SU-DHL-6 (cell line): Measurements from ENCODE around the gene FIBP.

Experiments used
- H2AFZ ChIP-seq: fragments of 200-600 bp; sonication (generic); 2 replicates; pipeline ENCODE4 v1.6.1; 2014; ENCODE audit warnings: low read depth, mild to moderate bottlenecking, moderate library complexity, mixed read lengths, antibody characterized with exemption, low read length; ENCODE audit not compliant: severe bottlenecking
- H3F3A ChIP-seq: fragments of 200-600 bp; shearing (Covaris generic); 2 replicates; pipeline ENCODE4 v1.6.0; 2016; ENCODE audit warnings: antibody characterized with exemption, mild to moderate bottlenecking; ENCODE audit not compliant: insufficient read depth
- H3K27ac ChIP-seq: fragments of 200-600 bp; sonication (generic); 2 replicates; pipeline ENCODE4 v1.5.1; 2016; ENCODE audit warnings: low read depth, mild to moderate bottlenecking, low read length, moderate library complexity, mixed read lengths
- H3K27me3 ChIP-seq: fragments of 200-600 bp; sonication (generic), shearing (Covaris generic); 2 replicates; pipeline ENCODE4 v1.6.0; 2014; ENCODE audit warnings: mild to moderate bottlenecking, low read length
- H3K36me3 ChIP-seq: fragments of 200-600 bp; sonication (generic); 2 replicates; pipeline ENCODE4 v1.6.1; 2014; ENCODE audit warnings: mild to moderate bottlenecking, low read length, mixed read lengths
- H3K4me2 ChIP-seq: fragments of 300-600, 200-600 bp; shearing (Covaris generic), sonication (generic); 2 replicates; pipeline ENCODE4 v1.6.0; 2014; ENCODE audit warnings: low read length, low read depth, mild to moderate bottlenecking; ENCODE audit not compliant: poor library complexity, severe bottlenecking
- H3K4me3 ChIP-seq: fragments of 200-600 bp; sonication (generic); 2 replicates; pipeline ENCODE4 v1.5.1; 2014; ENCODE audit warnings: antibody characterized with exemption, low read length, mild to moderate bottlenecking, mixed read lengths; ENCODE audit not compliant: insufficient read depth, poor library complexity, severe bottlenecking
- H3K79me2 ChIP-seq: fragments of 200-600 bp; sonication (generic); 2 replicates; pipeline ENCODE4 v1.6.1; 2014; ENCODE audit warnings: mild to moderate bottlenecking, low read length, moderate library complexity; ENCODE audit not compliant: insufficient read depth
- H3K9ac ChIP-seq: fragments of 200-600 bp; sonication (generic); 2 replicates; pipeline ENCODE4 v1.7.0; 2014; ENCODE audit warnings: mild to moderate bottlenecking, low read length
- H3K9me2 ChIP-seq: fragments of 200-600 bp; sonication (generic); replicated peaks from 2 replicates; pipeline ENCODE4 v1.6.1; 2014; ENCODE audit warnings: low read length; ENCODE audit not compliant: insufficient read depth
- H3K9me3 ChIP-seq: fragments of 200-600 bp; sonication (generic); 2 replicates; pipeline ENCODE4 v1.6.1; 2014; ENCODE audit warnings: low read length, mixed read lengths; ENCODE audit not compliant: insufficient read depth
- H4K20me1 ChIP-seq: fragments of 200-600 bp; sonication (generic); 2 replicates; pipeline ENCODE4 v1.6.1; 2014; ENCODE audit warnings: low read depth, mild to moderate bottlenecking, antibody characterized with exemption, low read length, moderate library complexity, mixed read lengths
- EZH2phosphoT487 ChIP-seq: fragments of 200-600 bp; sonication (generic), shearing (Covaris generic); conservative IDR thresholded peaks from 2 replicates; pipeline ENCODE4 v1.6.1; 2018; ENCODE audit warnings: mild to moderate bottlenecking, antibody characterized with exemption, low read length, moderate library complexity, mixed read lengths
- TF ChIP-seq, protein P1 (sequence below): fragments of 200-600 bp; sonication (generic); IDR thresholded peaks from one replicate; pipeline ENCODE4 v1.5.1; 2017; ENCODE audit warnings: antibody characterized with exemption, mild to moderate bottlenecking, low read length, moderate library complexity; ENCODE audit not compliant: insufficient read depth, poor library complexity, severe bottlenecking

Gene FIBP

DNA sequence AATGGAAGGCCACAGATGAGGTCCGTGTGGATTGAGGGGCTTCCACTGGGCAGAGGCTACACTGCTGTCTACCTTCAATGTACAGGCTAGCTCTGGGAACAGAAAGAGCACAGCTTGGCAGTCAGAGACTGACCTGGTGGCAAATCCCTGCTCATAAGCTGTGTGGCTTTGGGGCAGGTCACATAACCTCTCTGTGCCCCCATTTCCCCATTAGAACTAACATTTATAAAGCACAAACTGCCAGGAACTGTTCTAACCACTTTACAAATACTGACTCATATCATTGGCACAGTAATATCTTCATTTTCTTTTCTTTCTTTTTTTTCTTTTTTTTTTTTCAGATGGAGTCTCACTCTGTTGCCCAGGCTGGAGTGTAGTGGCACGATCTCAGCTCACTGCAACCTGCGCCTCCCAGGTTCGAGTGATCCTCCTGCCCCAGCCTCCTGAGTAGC lies 8.8 kb upstream of the FIBP start:
- Histone ChIP-seq H3K79me2 (0 out of 2 replicates have a peak, but pooled peaks cover 1% of the 10 kb centered on the region), H3K27me3 (no peaks in the 10 kb centered on the region), H3K36me3 (no peaks in the 10 kb centered on the region), H3K4me3 (no peak overlapping the region), H3K9ac (no peak overlapping the region), H4K20me1 (no peaks in the 10 kb centered on the region), H3K9me2 (no peaks in the 10 kb centered on the region), H3K27ac (no peak overlapping the region), H3K4me2 (no peak overlapping the region), H3K9me3 (no peaks in the 10 kb centered on the region), H3F3A (peaks cover 10% of the 10 kb centered on the region), H2AFZ (no peak overlapping the region)
- no peak for TF ChIP-seq EZH2phosphoT487
- TF ChIP-seq, protein P1, sequence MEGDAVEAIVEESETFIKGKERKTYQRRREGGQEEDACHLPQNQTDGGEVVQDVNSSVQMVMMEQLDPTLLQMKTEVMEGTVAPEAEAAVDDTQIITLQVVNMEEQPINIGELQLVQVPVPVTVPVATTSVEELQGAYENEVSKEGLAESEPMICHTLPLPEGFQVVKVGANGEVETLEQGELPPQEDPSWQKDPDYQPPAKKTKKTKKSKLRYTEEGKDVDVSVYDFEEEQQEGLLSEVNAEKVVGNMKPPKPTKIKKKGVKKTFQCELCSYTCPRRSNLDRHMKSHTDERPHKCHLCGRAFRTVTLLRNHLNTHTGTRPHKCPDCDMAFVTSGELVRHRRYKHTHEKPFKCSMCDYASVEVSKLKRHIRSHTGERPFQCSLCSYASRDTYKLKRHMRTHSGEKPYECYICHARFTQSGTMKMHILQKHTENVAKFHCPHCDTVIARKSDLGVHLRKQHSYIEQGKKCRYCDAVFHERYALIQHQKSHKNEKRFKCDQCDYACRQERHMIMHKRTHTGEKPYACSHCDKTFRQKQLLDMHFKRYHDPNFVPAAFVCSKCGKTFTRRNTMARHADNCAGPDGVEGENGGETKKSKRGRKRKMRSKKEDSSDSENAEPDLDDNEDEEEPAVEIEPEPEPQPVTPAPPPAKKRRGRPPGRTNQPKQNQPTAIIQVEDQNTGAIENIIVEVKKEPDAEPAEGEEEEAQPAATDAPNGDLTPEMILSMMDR, result no peak

DNA sequence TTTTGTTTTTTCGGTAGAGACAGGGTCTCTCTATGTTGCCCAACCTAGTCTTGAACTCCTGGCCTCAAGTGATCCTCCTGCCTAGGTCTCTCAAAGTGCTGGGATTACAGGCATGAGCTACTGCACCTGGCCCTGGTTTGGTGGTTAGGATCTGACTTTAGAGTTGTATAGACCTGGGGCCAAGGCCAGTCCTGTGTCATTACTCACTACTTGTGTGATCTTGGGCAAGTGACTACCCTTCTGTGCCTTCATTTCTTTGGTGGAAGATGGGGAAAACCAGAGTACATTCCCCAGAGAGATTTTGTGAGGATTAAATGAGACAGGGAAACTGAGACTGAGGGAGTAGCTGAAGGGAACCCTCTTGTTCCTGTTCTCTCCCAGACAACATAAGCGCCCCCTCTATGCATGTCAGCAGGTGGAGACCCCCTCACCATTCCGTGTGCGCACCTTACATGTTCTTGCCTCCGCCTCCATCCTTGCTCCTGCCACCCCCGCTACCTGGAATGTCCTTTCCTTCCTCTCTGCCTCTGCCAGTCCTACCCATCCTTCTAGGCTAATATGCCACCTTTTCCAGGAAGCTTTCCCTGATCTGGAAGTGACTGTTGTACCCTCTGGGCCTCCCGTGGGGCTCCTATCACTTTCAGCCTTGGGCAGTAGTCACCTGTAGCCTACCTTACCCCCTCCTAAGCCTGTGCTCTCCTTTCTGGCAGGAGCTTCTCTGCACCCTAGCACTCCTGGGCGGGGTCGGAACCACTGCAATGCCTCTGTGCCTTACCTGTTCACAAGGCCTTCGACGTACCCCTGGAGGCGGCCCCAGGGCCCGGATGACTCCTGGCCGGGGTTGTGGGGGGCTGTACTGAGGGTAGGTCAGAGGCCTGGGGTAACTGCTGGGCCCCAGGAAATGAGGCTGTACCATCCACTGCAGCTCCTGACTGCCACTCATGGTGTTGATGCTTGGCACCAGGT lies 8.0 kb upstream of the FIBP start:
- H3K9me3 ChIP-seq, result no peaks in the 10 kb centered on the region
- H3K79me2 ChIP-seq, result peaks cover 9% of the 10 kb centered on the region
- H4K20me1 ChIP-seq, result no peaks in the 10 kb centered on the region
- no peak for TF ChIP-seq EZH2phosphoT487
- TF ChIP-seq, protein P1, result no peak
- H3F3A ChIP-seq, result peaks cover 14% of the 10 kb centered on the region
- no peaks in the 10 kb centered on the region for H3K27me3 ChIP-seq
- no peak overlapping the region for H3K27ac ChIP-seq
- no peak overlapping the region for H3K4me2 ChIP-seq
- H2AFZ ChIP-seq, result no peak overlapping the region
- H3K9ac ChIP-seq, result no peak overlapping the region
- no peaks in the 10 kb centered on the region for H3K9me2 ChIP-seq
- no peak overlapping the region for H3K4me3 ChIP-seq
- no peaks in the 10 kb centered on the region for H3K36me3 ChIP-seq

DNA sequence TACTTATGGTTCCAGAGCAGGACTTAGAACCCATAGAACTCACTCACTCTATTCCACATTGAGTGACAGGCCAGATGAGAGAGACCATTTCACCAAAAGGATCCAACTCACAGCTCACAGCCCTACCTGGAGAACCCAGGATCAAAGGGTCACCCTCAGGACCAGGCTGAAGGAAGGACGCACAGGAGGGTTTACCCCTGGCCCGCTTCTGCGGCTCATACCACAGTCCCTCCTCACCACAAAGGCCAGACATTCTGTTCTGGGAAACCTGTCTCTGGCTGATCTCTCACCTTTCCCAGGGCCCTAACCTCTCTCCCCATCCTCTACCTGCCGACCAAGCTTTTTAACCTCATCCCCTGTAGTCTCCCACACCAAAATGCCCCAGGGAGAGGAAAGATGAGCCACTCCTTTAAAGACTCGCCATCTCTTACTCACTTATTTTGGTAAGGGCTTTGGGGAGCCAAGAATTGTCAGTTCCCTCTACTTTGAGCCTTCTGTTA lies 7.3 kb upstream of the FIBP start:
- no peak overlapping the region for H3K4me3 ChIP-seq
- H3K79me2 ChIP-seq, result peaks cover 12% of the 10 kb centered on the region
- H3K4me2 ChIP-seq, result no peak overlapping the region
- no peak for TF ChIP-seq EZH2phosphoT487
- TF ChIP-seq, protein P1, result no peak
- H3K27me3 ChIP-seq, result no peaks in the 10 kb centered on the region
- no peaks in the 10 kb centered on the region for H4K20me1 ChIP-seq
- no peak overlapping the region for H3K9ac ChIP-seq
- peaks cover 14% of the 10 kb centered on the region for H3F3A ChIP-seq
- no peaks in the 10 kb centered on the region for H3K9me3 ChIP-seq
- no peak overlapping the region for H2AFZ ChIP-seq
- H3K9me2 ChIP-seq, result no peaks in the 10 kb centered on the region
- H3K36me3 ChIP-seq, result no peaks in the 10 kb centered on the region
- H3K27ac ChIP-seq, result no peak overlapping the region
